Body of pancreas (tissue), 4 donors: ENCODE measurements around the gene CLPSL1. TPM values are rescaled to one million over a fixed set of nuclear protein-coding genes. Genes with fewer than 3 reads are reported as not detected.
A peak's percentile ranks its signal among the peaks of the same experiment; 100 is the strongest.

Source experiments
- ATAC-seq: fragments of 150-250 bp; one replicate; pipeline ENCODE4 v1.9.1; 2016
- DNase-seq, 4 donors: peaks; one replicate each; pipeline ENCODE4 v3.0.0-alpha.2; 2019
- H3K27ac ChIP-seq, 4 donors: fragments of 200-600 bp; sonication (generic); 1 replicate in 3 of 4; 2 replicates in 1 of 4; pipeline versions ENCODE4 v1.5.1 to v1.6.1; 2016 to 2019; ENCODE audit warnings: mild to moderate bottlenecking in 1 of 4, mixed read lengths in 1 of 4, moderate library complexity in 1 of 4
- H3K27me3 ChIP-seq, 2 donors: fragments of 200-600 bp; sonication (generic); one replicate each; pipeline ENCODE4 v1.6.0; 2016; ENCODE audit warnings: mild to moderate bottlenecking in 1 of 2
- H3K36me3 ChIP-seq, 2 donors: fragments of 200-600 bp; sonication (generic); replicated peaks in 1 of 2; 2 replicates each; pipeline ENCODE4 v1.5.1; 2016; ENCODE audit warnings: low read depth in 2 of 2; ENCODE audit not compliant: insufficient read depth in 1 of 2
- H3K4me1 ChIP-seq: fragments of 200-600 bp; sonication (generic); one replicate; pipeline ENCODE4 v1.6.0; 2016
- H3K4me3 ChIP-seq, 2 donors: fragments of 200-600 bp; sonication (generic); 1 replicate in 1 of 2; 2 replicates in 1 of 2; pipeline ENCODE4 v1.5.1; 2016 to 2019
- H3K9me3 ChIP-seq, 3 donors: fragments of 200-600 bp; sonication (generic); 1 replicate in 2 of 3; 2 replicates in 1 of 3; pipeline ENCODE4 v1.5.1; 2016
- CTCF ChIP-seq, 7 experiments: fragments of 450-650 bp in 4 of 7; fragments of 200-600 bp in 3 of 7; sonication (generic) in 3 of 7; IDR thresholded peaks; one replicate each; pipeline ENCODE4 v1.5.1; 2016 to 2019; ENCODE audit warnings: antibody characterized with exemption in 7 of 7
- POLR2A ChIP-seq, 3 donors: fragments of 450-650 bp; IDR thresholded peaks; one replicate each; pipeline ENCODE4 v1.6.1; 2016; ENCODE audit warnings: antibody characterized with exemption in 3 of 3, mild to moderate bottlenecking in 2 of 3
- WGBS, 2 donors: methylation state at CpG; one replicate each; pipeline ENCODE4 v1.1.5; 2017; 5-methylcytosine and 5-hydroxymethylcytosine counted together
- intact Hi-C: fragments of 100-400 bp; cut with DNase I; formaldehyde crosslinking; loops from one replicate; pipeline ENCODE4 v1.15.1; 2023
- total RNA-seq, 2 donors: library from RNA; depleted of rRNA; stranded (reverse); fragments of >200 nt; gene quantifications; one replicate each; pipeline ENCODE4 v1.1.0, GENCODE V29; 2016

CLPSL1 gene
- total RNA-seq, 2 donors from 2014 or later = 7.8 to 11.9 TPM

GRCh38 chr6:35769211-35769610, 11.6 kb upstream of the CLPSL1 start:
- Histone ChIP-seq H3K9me3 (no peaks in the 10 kb centered on the region), H3K4me3 (no peak overlapping the region), H3K27me3 (no peaks in the 10 kb centered on the region), H3K36me3 (no peaks in the 10 kb centered on the region), H3K27ac (no peak overlapping the region), H3K4me1 (peaks cover 6% of the 10 kb centered on the region)
- no peak for TF ChIP-seq POLR2A (IDR thresholded peaks at IDR 0.05)
- no peak for TF ChIP-seq CTCF (IDR thresholded peaks at IDR 0.05)
- ATAC-seq = no peak
- intact Hi-C loops = no loop called here
- 58 to 67% methylated on average over 4 of the region's 4 CpGs for WGBS, 2 donors
- DNase-seq = no peak

DNA sequence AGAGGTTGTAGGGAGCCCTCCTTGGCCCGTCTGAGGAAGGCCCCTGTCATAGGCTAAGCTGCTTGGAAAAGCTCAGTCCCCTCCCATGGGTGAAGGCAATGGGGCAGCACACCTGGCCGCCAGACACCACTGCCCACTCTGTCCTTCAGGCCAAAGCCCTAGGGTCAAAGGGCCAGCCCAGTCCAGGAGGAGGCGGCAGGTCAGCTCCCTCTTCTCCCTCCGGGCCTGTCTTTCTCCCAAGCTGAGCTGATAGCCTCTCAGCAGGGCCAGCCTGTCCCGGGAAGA, 9.5 kb upstream of the CLPSL1 start:
- Histone ChIP-seq H3K36me3 (no peaks in the 10 kb centered on the region), H3K9me3 (no peaks in the 10 kb centered on the region), H3K27ac (no peak overlapping the region), H3K4me3 (no peak overlapping the region), H3K27me3 (no peaks in the 10 kb centered on the region), H3K4me1 (peaks cover under 1% of the 10 kb centered on the region)
- 64 to 100% methylated on average over 1 to 5 of the region's 5 CpGs for WGBS, 2 donors
- intact Hi-C loops = no loop called here
- DNase-seq (no peak), ATAC-seq (no peak)
- no peak for TF ChIP-seq POLR2A (IDR thresholded peaks at IDR 0.05)

GRCh38 chr6:35774116-35774794, 6.6 kb upstream of the CLPSL1 start:
- H3K27me3 ChIP-seq = no peaks in the 10 kb centered on the region
- no peak overlapping the region for H3K4me3 ChIP-seq
- H3K27ac ChIP-seq = no peak overlapping the region
- TF ChIP-seq CTCF (IDR thresholded peaks at IDR 0.05) (no peak), POLR2A (IDR thresholded peaks at IDR 0.05) (no peak)
- peaks cover 16% of the 10 kb centered on the region for H3K4me1 ChIP-seq
- 64 to 68% methylated on average over 6 to 11 of the region's 11 CpGs for WGBS, 2 donors
- intact Hi-C loops = no loop called here
- no peaks in the 10 kb centered on the region for H3K36me3 ChIP-seq
- ATAC-seq = no peak
- no peak for DNase-seq
- H3K9me3 ChIP-seq = no peaks in the 10 kb centered on the region

DNA sequence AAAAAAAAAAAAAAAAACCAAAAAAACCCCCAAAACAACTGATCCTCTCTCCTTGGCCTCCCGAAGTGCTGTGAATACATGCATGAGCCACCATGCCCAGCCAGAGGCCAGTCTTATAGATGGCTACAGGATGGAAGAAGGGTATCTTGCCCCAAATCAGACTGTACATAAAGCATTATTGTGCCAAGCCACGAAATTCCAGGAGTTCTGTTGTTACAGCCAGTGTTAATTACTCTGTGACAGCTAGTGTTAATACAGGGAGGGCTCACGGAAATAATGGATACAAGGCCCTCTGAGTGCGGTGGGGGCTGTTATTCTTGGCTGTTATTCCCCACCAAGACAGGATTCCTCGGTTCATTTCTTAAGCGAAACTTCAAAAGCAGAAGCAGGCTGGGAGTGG, 5.8 kb upstream of the CLPSL1 start:
- ATAC-seq = no peak
- no peak for DNase-seq
- Histone ChIP-seq H3K4me1 (peaks cover 16% of the 10 kb centered on the region), H3K27me3 (no peaks in the 10 kb centered on the region), H3K9me3 (no peaks in the 10 kb centered on the region), H3K27ac (no peak overlapping the region), H3K36me3 (no peaks in the 10 kb centered on the region), H3K4me3 (no peak overlapping the region)
- TF ChIP-seq POLR2A (IDR thresholded peaks at IDR 0.05) = no peak
- no peak for TF ChIP-seq CTCF (IDR thresholded peaks at IDR 0.05)
- intact Hi-C loops = no loop called here
- 79 to 87% methylated on average over 4 to 6 of the region's 6 CpGs for WGBS, 2 donors

GRCh38 chr6:35776364-35777215, 4.2 kb upstream of the CLPSL1 start, which contains the start of gene CLPSL2:
Gene CLPSL2 (plus strand): TSS chr6:35776598. CDS start chr6:35776619, 21 bp downstream.
- WGBS, 2 donors = 3 to 12% methylated on average over 15 to 54 of the region's 56 CpGs
- no peak within 1 kb of the TSS for H3K27ac ChIP-seq
- H3K4me3 ChIP-seq = peak within 1 kb of the TSS; percentile 16 to 27
- ATAC-seq = peak; percentile 70
- no peaks in the 10 kb centered on the region for H3K9me3 ChIP-seq
- peaks cover 16% of the 10 kb centered on the region for H3K4me1 ChIP-seq
- intact Hi-C loops = no loop called here
- TF ChIP-seq POLR2A (IDR thresholded peaks at IDR 0.05) (peak in 1 of 3 donors; percentile 13), CTCF (IDR thresholded peaks at IDR 0.05) (no peak)
- H3K36me3 ChIP-seq = no peaks in the 10 kb centered on the region
- H3K27me3 ChIP-seq = no peaks in the 10 kb centered on the region
- DNase-seq = peak; percentile 19 to 61 (median 42)
